Ishikawa (cell line): Measurements from ENCODE around the gene AKAP8L.

Experiments used
- CEBPB ChIP-seq: IDR thresholded peaks from 2 replicates; pipeline ENCODE4 v1.6.1; 2012
- CREB1 ChIP-seq: IDR thresholded peaks from 2 replicates; pipeline ENCODE4 v1.6.1; 2012; ENCODE audit warnings: low read depth
- EP300 ChIP-seq: IDR thresholded peaks from 2 replicates; pipeline ENCODE4 v1.6.1; 2012; ENCODE audit warnings: borderline replicate concordance
- FOXM1 ChIP-seq: IDR thresholded peaks from 2 replicates; pipeline ENCODE4 v1.6.1; 2012; ENCODE audit warnings: low read depth, borderline replicate concordance
- MAX ChIP-seq: IDR thresholded peaks from 2 replicates; pipeline ENCODE4 v1.6.1; 2012
- REST ChIP-seq: IDR thresholded peaks from 2 replicates; pipeline ENCODE4 v1.6.1; 2012; ENCODE audit warnings: low read depth, mild to moderate bottlenecking
- TAF1 ChIP-seq: IDR thresholded peaks from 2 replicates; pipeline ENCODE4 v1.6.1; 2012; ENCODE audit warnings: low read depth, mild to moderate bottlenecking
- TEAD4 ChIP-seq: IDR thresholded peaks from 2 replicates; pipeline ENCODE4 v1.6.1; 2012

- TF ChIP-seq FOXM1 = no peak
- no peak for TF ChIP-seq CREB1
- no peak for TF ChIP-seq TEAD4
- no peak for TF ChIP-seq REST
- TF ChIP-seq EP300 = no peak
- TF ChIP-seq CEBPB = no peak
- no peak for TF ChIP-seq MAX
- TF ChIP-seq TAF1 = no peak
Observed at GRCh38 chr19:15372470-15372869, 46.3 kb downstream of the AKAP8L start.
